ENCODE measurements around the gene ZNF20.

GRCh38 chr19:12145348-12145747 lies 5.2 kb upstream of the ZNF20 start:
- TF ChIP-seq, protein P1, sequence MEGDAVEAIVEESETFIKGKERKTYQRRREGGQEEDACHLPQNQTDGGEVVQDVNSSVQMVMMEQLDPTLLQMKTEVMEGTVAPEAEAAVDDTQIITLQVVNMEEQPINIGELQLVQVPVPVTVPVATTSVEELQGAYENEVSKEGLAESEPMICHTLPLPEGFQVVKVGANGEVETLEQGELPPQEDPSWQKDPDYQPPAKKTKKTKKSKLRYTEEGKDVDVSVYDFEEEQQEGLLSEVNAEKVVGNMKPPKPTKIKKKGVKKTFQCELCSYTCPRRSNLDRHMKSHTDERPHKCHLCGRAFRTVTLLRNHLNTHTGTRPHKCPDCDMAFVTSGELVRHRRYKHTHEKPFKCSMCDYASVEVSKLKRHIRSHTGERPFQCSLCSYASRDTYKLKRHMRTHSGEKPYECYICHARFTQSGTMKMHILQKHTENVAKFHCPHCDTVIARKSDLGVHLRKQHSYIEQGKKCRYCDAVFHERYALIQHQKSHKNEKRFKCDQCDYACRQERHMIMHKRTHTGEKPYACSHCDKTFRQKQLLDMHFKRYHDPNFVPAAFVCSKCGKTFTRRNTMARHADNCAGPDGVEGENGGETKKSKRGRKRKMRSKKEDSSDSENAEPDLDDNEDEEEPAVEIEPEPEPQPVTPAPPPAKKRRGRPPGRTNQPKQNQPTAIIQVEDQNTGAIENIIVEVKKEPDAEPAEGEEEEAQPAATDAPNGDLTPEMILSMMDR (conservative IDR thresholded peaks at IDR 0.05), result no peak
- no peak for TF ChIP-seq EZH2 (IDR thresholded peaks at IDR 0.05; ENCODE audit: low read depth)

All from PC-9 (cell line).